ENCODE data around the gene MACROH2A2. TPM values are rescaled to one million over a fixed set of nuclear protein-coding genes. Genes with fewer than 3 reads are reported as not detected.

MACROH2A2 gene
- total RNA-seq, 1 experiment from 2014 or later = 3.0 TPM

GRCh38 chr10:70085975-70086613 lies 33.4 kb downstream of the MACROH2A2 start:
- CTCF ChIA-PET = interaction anchor here (0.6 kb wide), 2 partner anchors 11 to 275 kb away, joined by 3 to 5 read pairs; no protein-coding TSS in a partner anchor
- intact Hi-C loops (cut with micrococcal nuclease; ENCODE audit: unreplicated experiment) = no loop called here
- H3K9me3 ChIP-seq (ENCODE audit: control insufficient read depth, insufficient read depth, low read depth, low read length) = no peaks in the 10 kb centered on the region
- no peak overlapping the region for H3K27ac ChIP-seq (ENCODE audit: low read length)
- TF ChIP-seq SIN3A (IDR thresholded peaks at IDR 0.05; ENCODE audit: borderline replicate concordance, insufficient read depth, low read depth, low read length) (no peak), CTCF (IDR thresholded peaks at IDR 0.05) (no peak), POLR2AphosphoS5 (IDR thresholded peaks at IDR 0.05; ENCODE audit: low read depth, low read length) (no peak), TCF7L2 (IDR thresholded peaks at IDR 0.05; ENCODE audit: low read depth, low read length) (no peak), REST (IDR thresholded peaks at IDR 0.05; ENCODE audit: insufficient read depth in 1 of 2, low read depth in 2 of 2, low read length in 1 of 2) (no peak)
- H3K36me3 ChIP-seq (ENCODE audit: control insufficient read depth, insufficient read depth, low read length) = no peaks in the 10 kb centered on the region
- H3K4me1 ChIP-seq (ENCODE audit: control insufficient read depth, insufficient read depth, low read length) = no peaks in the 10 kb centered on the region
- DNase-seq (ENCODE audit: low read depth, low spot score) (no peak), ATAC-seq (no peak)
- no peak overlapping the region for H3K4me3 ChIP-seq (ENCODE audit: low read depth in 2 of 2, low read length in 2 of 2)
- no peaks in the 10 kb centered on the region; the same call in 1 of the 2 replicates for H3K27me3 ChIP-seq (ENCODE audit: control insufficient read depth, insufficient read depth, low read length)
- POLR2A ChIA-PET = no interaction called here
- in situ Hi-C loops (cut with HindIII; ENCODE audit: low pct_unique_long_range_greater_than_20kb, low sequenced_read_pairs) = no loop called here
- BruUV-seq (replicated peaks) = no TSS peak

DNA sequence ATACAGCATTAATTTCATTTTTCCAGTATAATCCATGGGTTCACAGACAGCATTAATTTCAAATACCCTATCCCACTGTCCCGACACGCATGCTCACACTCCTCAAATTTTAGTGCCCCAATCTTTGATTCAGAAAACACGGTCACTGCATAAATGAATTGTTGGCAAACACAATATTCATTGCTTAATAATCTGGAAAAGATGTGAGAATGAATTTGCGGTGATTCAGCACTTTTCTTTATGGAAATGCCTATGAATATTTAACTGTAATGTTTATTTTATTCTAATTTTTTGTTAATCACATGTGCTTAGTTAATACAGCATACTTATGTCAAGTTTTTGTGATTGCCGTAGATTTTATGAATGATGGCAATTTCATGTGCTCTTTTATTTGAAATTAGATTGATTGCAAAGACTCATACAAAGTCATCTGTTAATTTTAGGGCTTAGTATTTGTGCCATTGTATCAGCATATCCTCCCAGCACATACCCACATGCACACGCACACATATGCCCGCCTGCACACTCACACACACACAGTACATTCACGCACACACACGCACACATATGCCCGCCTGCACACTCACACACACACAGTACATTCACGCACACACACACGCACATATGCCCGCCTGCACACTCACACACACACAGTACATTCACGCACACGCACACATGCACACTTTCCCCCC lies 35.1 kb downstream of the MACROH2A2 start:
- no peaks in the 10 kb centered on the region for H3K9me3 ChIP-seq (ENCODE audit: control insufficient read depth, insufficient read depth, low read depth, low read length)
- H3K36me3 ChIP-seq (ENCODE audit: control insufficient read depth, insufficient read depth, low read length) = no peaks in the 10 kb centered on the region
- H3K4me1 ChIP-seq (ENCODE audit: control insufficient read depth, insufficient read depth, low read length) = no peaks in the 10 kb centered on the region
- no peak overlapping the region for H3K27ac ChIP-seq (ENCODE audit: low read length)
- no TSS peak for BruUV-seq (replicated peaks)
- TF ChIP-seq CTCF (IDR thresholded peaks at IDR 0.05) = no peak
- TF ChIP-seq SIN3A (IDR thresholded peaks at IDR 0.05; ENCODE audit: borderline replicate concordance, insufficient read depth, low read depth, low read length) = no peak
- TF ChIP-seq REST (IDR thresholded peaks at IDR 0.05; ENCODE audit: insufficient read depth in 1 of 2, low read depth in 2 of 2, low read length in 1 of 2) = no peak
- TF ChIP-seq POLR2AphosphoS5 (IDR thresholded peaks at IDR 0.05; ENCODE audit: low read depth, low read length) = no peak
- no peak for TF ChIP-seq TCF7L2 (IDR thresholded peaks at IDR 0.05; ENCODE audit: low read depth, low read length)
- intact Hi-C loops (cut with micrococcal nuclease; ENCODE audit: unreplicated experiment) (no loop called here), in situ Hi-C loops (cut with HindIII; ENCODE audit: low pct_unique_long_range_greater_than_20kb, low sequenced_read_pairs) (no loop called here)
- ATAC-seq (no peak), DNase-seq (ENCODE audit: low read depth, low spot score) (no peak)
- H3K27me3 ChIP-seq (ENCODE audit: control insufficient read depth, insufficient read depth, low read length) = no peaks in the 10 kb centered on the region; the same call in 1 of the 2 replicates
- ChIA-PET CTCF (no interaction called here), POLR2A (no interaction called here)
- H3K4me3 ChIP-seq (ENCODE audit: low read depth in 2 of 2, low read length in 2 of 2) = no peak overlapping the region
